HUES64 (cell line): ENCODE measurements around the gene GPR37L1.
"Not testable (repeated sequence)": the region's sequence is repeated elsewhere in the genome, so short reads cannot be mapped to it uniquely, and the experiment has no call there.

Experiments used
- H3K27ac ChIP-seq: 2 replicates; pipeline ENCODE4 v1.7.0; 2013; ENCODE audit warnings: low read depth, low read length, inconsistent platforms
- H3K27me3 ChIP-seq: 2 replicates; pipeline ENCODE4 v1.6.1; 2013; ENCODE audit warnings: mild to moderate bottlenecking, low read length; ENCODE audit not compliant: insufficient read depth
- H3K36me3 ChIP-seq: 2 replicates; pipeline ENCODE4 v1.6.1; 2013; ENCODE audit warnings: mild to moderate bottlenecking, low read length; ENCODE audit not compliant: insufficient read depth
- H3K4me1 ChIP-seq: 2 replicates; pipeline ENCODE4 v1.6.1; 2013; ENCODE audit warnings: mild to moderate bottlenecking, low read length, moderate library complexity; ENCODE audit not compliant: insufficient read depth
- H3K4me3 ChIP-seq: 2 replicates; pipeline ENCODE4 v1.5.1; 2013; ENCODE audit warnings: mild to moderate bottlenecking, low read length, moderate library complexity
- H3K9ac ChIP-seq: 2 replicates; pipeline ENCODE4 v1.6.1; 2013; ENCODE audit warnings: mild to moderate bottlenecking, low read depth, low read length
- H3K9me3 ChIP-seq: 2 replicates; pipeline ENCODE4 v1.6.1; 2013; ENCODE audit warnings: low read depth, low read length; ENCODE audit not compliant: insufficient read depth
- WGBS: fragments of 150-250, 120-280 bp; methylation state at CpG from one replicate; pipeline ENCODE4 v1.1.7; 2013; ENCODE audit warnings: missing lambda C conversion rate; 5-methylcytosine and 5-hydroxymethylcytosine counted together

The GPR37L1 gene

GRCh38 chr1:202140833-202141232 is 18.1 kb downstream of the GPR37L1 start:
- Histone ChIP-seq H3K4me3 (no peak overlapping the region), H3K9me3 (no peaks in the 10 kb centered on the region), H3K36me3 (peaks cover 10% of the 10 kb centered on the region; the same call in 1 of the 2 replicates), H3K27me3 (peaks cover 11% of the 10 kb centered on the region), H3K4me1 (peaks cover 7% of the 10 kb centered on the region), H3K27ac (no peak overlapping the region), H3K9ac (no peak overlapping the region)
- WGBS = 94% methylated on average over 4 of the region's 4 CpGs

GRCh38 chr1:202141468-202141867 is 18.8 kb downstream of the GPR37L1 start:
- H3K9ac ChIP-seq, H3K36me3 ChIP-seq, H3K4me3 ChIP-seq, H3K4me1 ChIP-seq, H3K9me3 ChIP-seq, H3K27ac ChIP-seq: not testable (repeated sequence)
- H3K27me3 ChIP-seq = peaks cover 15% of the 10 kb centered on the region
- 100% methylated on average over 3 of the region's 3 CpGs for WGBS

- Histone ChIP-seq H3K27ac (no peak overlapping the region), H3K27me3 (peaks cover 15% of the 10 kb centered on the region), H3K9me3 (no peaks in the 10 kb centered on the region), H3K9ac (peak overlapping the region; percentile 86), H3K4me3 (peak overlapping the region; percentile 64), H3K4me1 (peaks cover 7% of the 10 kb centered on the region), H3K36me3 (peaks cover 4% of the 10 kb centered on the region; the same call in 1 of the 2 replicates)
- WGBS = 47% methylated on average over 17 of the region's 17 CpGs
Observed at GRCh38 chr1:202143011-202143767, 20.5 kb downstream of the GPR37L1 start.

GRCh38 chr1:202143768-202144401 is 21.2 kb downstream of the GPR37L1 start:
- under 1% methylated on average over 55 of the region's 58 CpGs for WGBS
- H3K9ac ChIP-seq = peak overlapping the region; percentile 86
- H3K9me3 ChIP-seq = no peaks in the 10 kb centered on the region
- H3K4me1 ChIP-seq = peaks cover 7% of the 10 kb centered on the region
- peaks cover 15% of the 10 kb centered on the region for H3K27me3 ChIP-seq
- H3K36me3 ChIP-seq = peaks cover 4% of the 10 kb centered on the region; the same call in 1 of the 2 replicates
- peak overlapping the region; percentile 64 for H3K4me3 ChIP-seq
- peak overlapping the region; percentile 59; the same call in 1 of the 2 replicates for H3K27ac ChIP-seq

GRCh38 chr1:202144402-202145067 is 21.8 kb downstream of the GPR37L1 start, which contains the start of gene ARL8A:
Gene ARL8A (minus strand): TSS chr1:202144737. CDS start chr1:202144572, 165 bp downstream.
- under 1% methylated on average over 82 of the region's 82 CpGs for WGBS
- no peaks in the 10 kb centered on the region for H3K9me3 ChIP-seq
- H3K9ac ChIP-seq = peak within 1 kb of the TSS; percentile 86
- H3K36me3 ChIP-seq = peaks cover 4% of the 10 kb centered on the region; the same call in 1 of the 2 replicates
- H3K27me3 ChIP-seq = peaks cover 15% of the 10 kb centered on the region
- peaks cover 7% of the 10 kb centered on the region for H3K4me1 ChIP-seq
- peak within 1 kb of the TSS; percentile 64 for H3K4me3 ChIP-seq
- peak within 1 kb of the TSS; percentile 62; the same call in 1 of the 2 replicates for H3K27ac ChIP-seq

- peak overlapping the region; percentile 86 for H3K9ac ChIP-seq
- peaks cover 4% of the 10 kb centered on the region; the same call in 1 of the 2 replicates for H3K36me3 ChIP-seq
Observed at GRCh38 chr1:202145068-202145743, 22.5 kb downstream of the GPR37L1 start.

GRCh38 chr1:202145744-202146140 is 23.0 kb downstream of the GPR37L1 start:
- H3K9ac ChIP-seq, H3K4me1 ChIP-seq, H3K36me3 ChIP-seq, H3K4me3 ChIP-seq, H3K9me3 ChIP-seq, H3K27ac ChIP-seq: not testable (repeated sequence)
- WGBS = 95% methylated on average over 8 of the region's 8 CpGs
- peaks cover 15% of the 10 kb centered on the region for H3K27me3 ChIP-seq

More at GRCh38 chr1:202145068-202145743, 22.5 kb downstream of the GPR37L1 start:
- Histone ChIP-seq H3K9me3 (no peaks in the 10 kb centered on the region), H3K27ac (no peak overlapping the region), H3K4me1 (peaks cover 7% of the 10 kb centered on the region), H3K4me3 (peak overlapping the region; percentile 64), H3K27me3 (peaks cover 15% of the 10 kb centered on the region)
- WGBS = 20% methylated on average over 12 of the region's 13 CpGs

GRCh38 chr1:202146279-202146678 is 23.6 kb downstream of the GPR37L1 start:
- Histone ChIP-seq H3K27ac (no peak overlapping the region), H3K27me3 (peaks cover 15% of the 10 kb centered on the region), H3K9ac (no peak overlapping the region), H3K4me1 (peaks cover 7% of the 10 kb centered on the region), H3K9me3 (no peaks in the 10 kb centered on the region), H3K4me3 (no peak overlapping the region), H3K36me3 (peaks cover 4% of the 10 kb centered on the region; the same call in 1 of the 2 replicates)
- WGBS = 95% methylated on average over 4 of the region's 5 CpGs

- 74% methylated on average over 3 of the region's 3 CpGs for WGBS
- Histone ChIP-seq H3K4me1 (peaks cover 7% of the 10 kb centered on the region), H3K4me3 (no peak overlapping the region), H3K27me3 (peaks cover 15% of the 10 kb centered on the region), H3K9ac (no peak overlapping the region), H3K36me3 (peaks cover 4% of the 10 kb centered on the region; the same call in 1 of the 2 replicates), H3K9me3 (no peaks in the 10 kb centered on the region), H3K27ac (no peak overlapping the region)
Observed at GRCh38 chr1:202146993-202147392, 24.3 kb downstream of the GPR37L1 start.

GRCh38 chr1:202148391-202148790 is 25.7 kb downstream of the GPR37L1 start:
- H3K27ac ChIP-seq = no peak overlapping the region
- no peaks in the 10 kb centered on the region for H3K9me3 ChIP-seq
- H3K27me3 ChIP-seq = peaks cover 15% of the 10 kb centered on the region
- H3K9ac ChIP-seq = no peak overlapping the region
- no peaks in the 10 kb centered on the region for H3K36me3 ChIP-seq
- peaks cover 2% of the 10 kb centered on the region for H3K4me1 ChIP-seq
- H3K4me3 ChIP-seq = no peak overlapping the region
- WGBS = 92% methylated on average over 4 of the region's 4 CpGs
